ENCODE measurements around the gene MYZAP. TPM values are rescaled to one million over a fixed set of nuclear protein-coding genes. Genes with fewer than 3 reads are reported as not detected.
"Not testable (repeated sequence)": the region's sequence is repeated elsewhere in the genome, so short reads cannot be mapped to it uniquely, and the experiment has no call there.

Gene MYZAP
- total RNA-seq, 1 donor, result under 0.01 TPM

- Histone ChIP-seq H3K27ac (ENCODE audit: low read depth, low read length) (no peak overlapping the region), H4K20me1 (ENCODE audit: insufficient read depth, low read length) (no peaks in the 10 kb centered on the region), H2AFZ (ENCODE audit: low read length) (peak overlapping the region; percentile 27), H3K79me2 (ENCODE audit: insufficient read depth, low read length) (no peaks in the 10 kb centered on the region), H3K4me1 (ENCODE audit: insufficient read depth, low read length) (peaks cover 23% of the 10 kb centered on the region), H3K36me3 (ENCODE audit: insufficient read depth, low read length) (no peaks in the 10 kb centered on the region), H3K27me3 (ENCODE audit: insufficient read depth, low read length) (peaks cover 9% of the 10 kb centered on the region), H3K9me3 (ENCODE audit: low read depth, low read length) (no peaks in the 10 kb centered on the region), H3K4me3 (ENCODE audit: insufficient read depth, low read length) (no peak overlapping the region), H3K4me2 (ENCODE audit: insufficient read depth, low read length) (no peak overlapping the region)
- no peak for DNase-seq (ENCODE audit: insufficient read length, low spot score, missing footprints)
- TF ChIP-seq CTCF (IDR thresholded peaks at IDR 0.05; ENCODE audit: extremely low read depth, low read depth, low read length), result peak; percentile 38
Observed at GRCh38 chr15:57611938-57612337, 20.2 kb downstream of the MYZAP start.

DNA sequence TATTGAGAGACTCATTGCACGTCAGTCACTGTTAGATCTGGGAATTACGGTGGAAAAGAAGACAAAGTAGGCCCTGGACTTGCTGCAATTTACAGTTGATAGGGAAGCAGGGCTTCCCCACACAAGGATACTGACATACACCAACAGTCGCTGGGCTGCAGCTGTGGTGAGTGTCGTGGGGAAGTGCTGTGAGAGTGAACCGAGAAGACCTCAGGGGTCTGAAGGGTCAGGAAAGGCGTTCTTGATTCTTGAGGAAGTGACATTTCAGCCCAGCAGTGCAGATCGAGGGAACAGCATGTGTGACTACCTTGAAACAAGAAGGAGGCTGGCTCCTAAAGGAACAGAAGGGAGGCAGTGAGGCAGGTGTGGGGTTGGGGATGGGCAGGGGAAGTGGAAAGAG, 22.5 kb downstream of the MYZAP start:
- TF ChIP-seq CTCF (IDR thresholded peaks at IDR 0.05; ENCODE audit: extremely low read depth, low read depth, low read length), result no peak
- Histone ChIP-seq H3K27me3 (ENCODE audit: insufficient read depth, low read length) (peaks cover 15% of the 10 kb centered on the region), H2AFZ (ENCODE audit: low read length) (no peak overlapping the region), H3K79me2 (ENCODE audit: insufficient read depth, low read length) (no peaks in the 10 kb centered on the region), H4K20me1 (ENCODE audit: insufficient read depth, low read length) (no peaks in the 10 kb centered on the region), H3K4me3 (ENCODE audit: insufficient read depth, low read length) (no peak overlapping the region), H3K36me3 (ENCODE audit: insufficient read depth, low read length) (no peaks in the 10 kb centered on the region), H3K4me1 (ENCODE audit: insufficient read depth, low read length) (peaks cover 17% of the 10 kb centered on the region), H3K9me3 (ENCODE audit: low read depth, low read length) (no peaks in the 10 kb centered on the region), H3K27ac (ENCODE audit: low read depth, low read length) (no peak overlapping the region), H3K4me2 (ENCODE audit: insufficient read depth, low read length) (no peak overlapping the region)
- no peak for DNase-seq (ENCODE audit: insufficient read length, low spot score, missing footprints)

DNA sequence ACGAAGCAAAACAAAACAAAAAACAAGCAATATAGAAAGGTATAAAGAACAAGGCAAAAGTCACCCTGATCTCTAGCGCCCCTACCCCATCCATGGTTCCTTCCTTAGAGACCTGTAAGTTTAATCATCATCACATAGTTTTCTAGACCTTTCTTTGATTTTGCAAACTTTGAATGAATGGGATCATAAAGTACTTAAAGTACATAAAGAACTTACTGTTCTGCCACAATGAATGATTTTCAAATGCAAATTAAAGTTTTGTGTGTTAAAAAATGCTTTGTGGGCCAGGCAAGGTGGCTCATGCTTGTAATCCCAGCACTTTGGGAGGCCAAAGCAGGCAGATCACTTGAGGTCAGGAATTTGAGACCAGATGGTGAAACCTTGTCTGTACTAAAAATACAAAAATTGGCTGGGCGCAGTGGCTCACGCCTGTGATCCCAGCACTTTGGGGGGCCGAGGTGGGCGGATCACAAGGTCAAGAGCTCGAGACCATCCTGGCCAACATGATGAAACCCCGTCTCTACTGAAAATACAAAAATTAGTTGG, 24.3 kb downstream of the MYZAP start:
- not testable (repeated sequence) for H3K27ac ChIP-seq (ENCODE audit: low read depth, low read length); H3K4me1 ChIP-seq (ENCODE audit: insufficient read depth, low read length); DNase-seq (ENCODE audit: insufficient read length, low spot score, missing footprints); H2AFZ ChIP-seq (ENCODE audit: low read length); H3K36me3 ChIP-seq (ENCODE audit: insufficient read depth, low read length); H4K20me1 ChIP-seq (ENCODE audit: insufficient read depth, low read length); H3K4me3 ChIP-seq (ENCODE audit: insufficient read depth, low read length); H3K9me3 ChIP-seq (ENCODE audit: low read depth, low read length); H3K79me2 ChIP-seq (ENCODE audit: insufficient read depth, low read length); H3K4me2 ChIP-seq (ENCODE audit: insufficient read depth, low read length)
- H3K27me3 ChIP-seq (ENCODE audit: insufficient read depth, low read length), result peaks cover 20% of the 10 kb centered on the region

GRCh38 chr15:57618325-57618724, 26.6 kb downstream of the MYZAP start:
- no peak for TF ChIP-seq CTCF (IDR thresholded peaks at IDR 0.05; ENCODE audit: extremely low read depth, low read depth, low read length)
- Histone ChIP-seq H3K4me2 (ENCODE audit: insufficient read depth, low read length) (no peak overlapping the region), H3K36me3 (ENCODE audit: insufficient read depth, low read length) (no peaks in the 10 kb centered on the region), H3K27me3 (ENCODE audit: insufficient read depth, low read length) (peaks cover 20% of the 10 kb centered on the region), H3K79me2 (ENCODE audit: insufficient read depth, low read length) (no peaks in the 10 kb centered on the region), H4K20me1 (ENCODE audit: insufficient read depth, low read length) (no peaks in the 10 kb centered on the region), H3K4me3 (ENCODE audit: insufficient read depth, low read length) (no peak overlapping the region), H3K4me1 (ENCODE audit: insufficient read depth, low read length) (no peaks in the 10 kb centered on the region), H2AFZ (ENCODE audit: low read length) (no peak overlapping the region), H3K27ac (ENCODE audit: low read depth, low read length) (no peak overlapping the region), H3K9me3 (ENCODE audit: low read depth, low read length) (no peaks in the 10 kb centered on the region)
- no peak for DNase-seq (ENCODE audit: insufficient read length, low spot score, missing footprints)

Data from osteoblast (primary cell).